ENCODE data around the gene RBP2. TPM values are rescaled to one million over a fixed set of nuclear protein-coding genes. Genes with fewer than 3 reads are reported as not detected.

RBP2 gene
- total RNA-seq, 6 experiments from 2014 or later = not detected

GRCh38 chr3:139460529-139460928 lies 15.8 kb downstream of the RBP2 start:
- Mint-ChIP-seq H3K4me3 (no peak overlapping the region), H3K9me3 (peaks cover 29% of the 10 kb centered on the region), H3K4me1 (ENCODE audit: low read depth) (no peaks in the 10 kb centered on the region), H3K27ac (no peak overlapping the region), H3K27me3 (ENCODE audit: insufficient read depth) (no peaks in the 10 kb centered on the region; the same call in none of the 2 replicates), H3K36me3 (ENCODE audit: low read depth) (no peaks in the 10 kb centered on the region)
- DNase-seq = no peak
- TF ChIP-seq CTCF (IDR thresholded peaks at IDR 0.05) = no peak

- no peak overlapping the region for H3K27ac Mint-ChIP-seq
- H3K27me3 Mint-ChIP-seq (ENCODE audit: insufficient read depth) = no peaks in the 10 kb centered on the region; the same call in none of the 2 replicates
- no peaks in the 10 kb centered on the region for H3K36me3 Mint-ChIP-seq (ENCODE audit: low read depth)
- no peak overlapping the region for H3K4me3 Mint-ChIP-seq
- no peak for TF ChIP-seq CTCF (IDR thresholded peaks at IDR 0.05)
- no peak for DNase-seq
- H3K9me3 Mint-ChIP-seq = peaks cover 29% of the 10 kb centered on the region
- no peaks in the 10 kb centered on the region for H3K4me1 Mint-ChIP-seq (ENCODE audit: low read depth)
These were observed 16.2 kb downstream of the RBP2 start for GRCh38 chr3:139460076-139460475.

GRCh38 chr3:139458348-139458747 lies 18.0 kb downstream of the RBP2 start:
- Mint-ChIP-seq H3K4me3 (no peak overlapping the region), H3K9me3 (peaks cover 22% of the 10 kb centered on the region), H3K36me3 (ENCODE audit: low read depth) (no peaks in the 10 kb centered on the region), H3K27ac (no peak overlapping the region), H3K27me3 (ENCODE audit: insufficient read depth) (no peaks in the 10 kb centered on the region; the same call in 1 of the 2 replicates), H3K4me1 (ENCODE audit: low read depth) (no peaks in the 10 kb centered on the region)
- no peak for TF ChIP-seq CTCF (IDR thresholded peaks at IDR 0.05)
- no peak for DNase-seq

- Mint-ChIP-seq H3K4me1 (ENCODE audit: low read depth) (no peaks in the 10 kb centered on the region), H3K27ac (no peak overlapping the region), H3K4me3 (no peak overlapping the region), H3K27me3 (ENCODE audit: insufficient read depth) (no peaks in the 10 kb centered on the region; the same call in 1 of the 2 replicates), H3K9me3 (peaks cover 9% of the 10 kb centered on the region), H3K36me3 (ENCODE audit: low read depth) (no peaks in the 10 kb centered on the region)
- DNase-seq = no peak
- TF ChIP-seq CTCF (IDR thresholded peaks at IDR 0.05) = no peak
These were observed 19.2 kb downstream of the RBP2 start for GRCh38 chr3:139457066-139457465.

- Mint-ChIP-seq H3K36me3 (ENCODE audit: low read depth) (no peaks in the 10 kb centered on the region), H3K4me1 (ENCODE audit: low read depth) (no peaks in the 10 kb centered on the region), H3K27me3 (ENCODE audit: insufficient read depth) (no peaks in the 10 kb centered on the region; the same call in 1 of the 2 replicates), H3K9me3 (peaks cover 4% of the 10 kb centered on the region), H3K27ac (no peak overlapping the region), H3K4me3 (no peak overlapping the region)
- no peak for DNase-seq
- no peak for TF ChIP-seq CTCF (IDR thresholded peaks at IDR 0.05)
These were observed 19.9 kb downstream of the RBP2 start for GRCh38 chr3:139456386-139456785.

GRCh38 chr3:139455855-139456254 lies 20.5 kb downstream of the RBP2 start:
- DNase-seq = no peak
- Mint-ChIP-seq H3K27ac (no peak overlapping the region), H3K4me1 (ENCODE audit: low read depth) (no peaks in the 10 kb centered on the region)

More at GRCh38 chr3:139455855-139456254, 20.5 kb downstream of the RBP2 start:
- H3K27me3 Mint-ChIP-seq (ENCODE audit: insufficient read depth) = no peaks in the 10 kb centered on the region
- no peaks in the 10 kb centered on the region for H3K36me3 Mint-ChIP-seq (ENCODE audit: low read depth)
- H3K9me3 Mint-ChIP-seq = peaks cover 4% of the 10 kb centered on the region
- 0 out of 2 replicates have a peak, but pooled peaks have one; percentile 9 for TF ChIP-seq CTCF (IDR thresholded peaks at IDR 0.05)
- no peak overlapping the region for H3K4me3 Mint-ChIP-seq

All from HFFc6 (cell line).